ENCODE data around the gene KAZN. TPM values are rescaled to one million over a fixed set of nuclear protein-coding genes. Genes with fewer than 3 reads are reported as not detected.

KAZN gene
- total and polyA plus RNA-seq, 2 of the 8 experiments (the other 6 are each of a cell fraction or from before 2014, with no cell fraction given), result 3.7 to 11.8 TPM

DNA sequence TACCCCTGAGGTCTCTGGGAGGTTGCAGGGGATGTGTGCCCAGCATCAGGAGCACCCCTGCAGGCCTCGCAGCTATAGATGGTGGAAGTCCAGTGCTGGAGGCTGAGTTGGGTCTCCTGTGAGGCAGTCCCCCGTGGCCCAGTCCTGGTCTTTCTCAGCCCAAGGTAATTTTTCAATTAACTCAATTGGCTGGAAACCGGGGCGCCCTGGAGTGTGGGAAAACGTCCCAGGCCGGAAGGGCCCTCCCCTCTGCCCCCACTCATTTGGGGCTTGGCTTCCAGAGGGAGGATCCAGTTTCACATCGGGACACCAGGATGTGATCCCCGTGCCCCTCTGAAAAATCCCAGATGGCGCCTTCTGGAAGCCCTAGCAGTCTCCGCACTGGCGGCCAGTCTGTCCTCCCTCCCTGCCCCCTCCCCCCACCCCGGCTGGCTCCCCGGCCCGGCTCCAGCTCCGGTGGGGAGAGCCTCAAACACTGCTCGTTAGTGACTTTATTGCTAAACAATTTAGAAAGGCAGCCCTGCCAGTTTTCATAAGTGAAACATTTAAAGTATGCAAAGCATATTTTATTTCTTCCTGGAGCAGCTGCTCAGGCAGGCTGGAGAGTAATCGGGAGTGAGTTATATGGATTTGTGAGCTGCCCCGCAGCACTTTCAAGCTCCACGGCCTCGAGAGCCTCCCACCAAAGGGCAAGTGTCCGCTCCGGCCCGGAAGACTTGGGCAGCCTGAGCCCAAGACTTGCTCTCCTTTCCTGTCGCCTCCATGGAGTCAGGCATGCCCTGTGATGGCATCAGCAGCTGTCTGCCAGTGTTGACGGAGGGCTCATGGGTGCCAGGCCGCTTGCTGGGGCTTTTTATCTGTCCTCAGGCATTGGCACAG is 346.9 kb downstream of the KAZN start (continued):
- TF ChIP-seq, protein P1, sequence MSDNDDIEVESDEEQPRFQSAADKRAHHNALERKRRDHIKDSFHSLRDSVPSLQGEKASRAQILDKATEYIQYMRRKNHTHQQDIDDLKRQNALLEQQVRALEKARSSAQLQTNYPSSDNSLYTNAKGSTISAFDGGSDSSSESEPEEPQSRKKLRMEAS (IDR thresholded peaks at IDR 0.05), result no peak
- no peak for TF ChIP-seq CBX5 (IDR thresholded peaks at IDR 0.05; ENCODE audit: low read depth, low read length)
